Inflammatory macrophage (primary cell): Measurements from ENCODE around the gene TAS1R3.
A peak's percentile ranks its signal among the peaks of the same experiment; 100 is the strongest.

Source experiments
- DNase-seq, 2 donors: peaks; one replicate each; pipeline ENCODE4 v3.0.0-alpha.2; 2020 to 2022
- total RNA-seq, 18 experiments: gene quantifications; one replicate each; lab custom pipeline; 2026; ENCODE audit warnings: mixed read lengths in 6 of 18, inconsistent platforms in 2 of 18; lab: John Stamatoyannopoulos, UW

The TAS1R3 gene
- 0.06 to 0.65 (median 0.25) reads per million in 18 experiments for total RNA-seq

DNA sequence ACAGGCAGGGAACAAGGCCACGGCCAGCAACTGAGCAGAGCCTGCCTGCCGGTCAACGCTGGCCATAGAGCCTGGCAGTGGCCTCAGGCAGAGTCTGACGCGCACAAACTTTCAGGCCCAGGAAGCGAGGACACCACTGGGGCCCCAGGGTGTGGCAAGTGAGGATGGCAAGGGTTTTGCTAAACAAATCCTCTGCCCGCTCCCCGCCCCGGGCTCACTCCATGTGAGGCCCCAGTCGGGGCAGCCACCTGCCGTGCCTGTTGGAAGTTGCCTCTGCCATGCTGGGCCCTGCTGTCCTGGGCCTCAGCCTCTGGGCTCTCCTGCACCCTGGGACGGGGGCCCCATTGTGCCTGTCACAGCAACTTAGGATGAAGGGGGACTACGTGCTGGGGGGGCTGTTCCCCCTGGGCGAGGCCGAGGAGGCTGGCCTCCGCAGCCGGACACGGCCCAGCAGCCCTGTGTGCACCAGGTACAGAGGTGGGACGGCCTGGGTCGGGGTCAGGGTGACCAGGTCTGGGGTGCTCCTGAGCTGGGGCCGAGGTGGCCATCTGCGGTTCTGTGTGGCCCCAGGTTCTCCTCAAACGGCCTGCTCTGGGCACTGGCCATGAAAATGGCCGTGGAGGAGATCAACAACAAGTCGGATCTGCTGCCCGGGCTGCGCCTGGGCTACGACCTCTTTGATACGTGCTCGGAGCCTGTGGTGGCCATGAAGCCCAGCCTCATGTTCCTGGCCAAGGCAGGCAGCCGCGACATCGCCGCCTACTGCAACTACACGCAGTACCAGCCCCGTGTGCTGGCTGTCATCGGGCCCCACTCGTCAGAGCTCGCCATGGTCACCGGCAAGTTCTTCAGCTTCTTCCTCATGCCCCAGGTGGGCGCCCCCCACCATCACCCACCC is at the start of gene TAS1R3:
TSS of gene TAS1R3 (plus strand) at position 213 of the 898 bp plus-strand sequence. CDS start at position 279, 66 bp downstream.
- no peak for DNase-seq

DNA sequence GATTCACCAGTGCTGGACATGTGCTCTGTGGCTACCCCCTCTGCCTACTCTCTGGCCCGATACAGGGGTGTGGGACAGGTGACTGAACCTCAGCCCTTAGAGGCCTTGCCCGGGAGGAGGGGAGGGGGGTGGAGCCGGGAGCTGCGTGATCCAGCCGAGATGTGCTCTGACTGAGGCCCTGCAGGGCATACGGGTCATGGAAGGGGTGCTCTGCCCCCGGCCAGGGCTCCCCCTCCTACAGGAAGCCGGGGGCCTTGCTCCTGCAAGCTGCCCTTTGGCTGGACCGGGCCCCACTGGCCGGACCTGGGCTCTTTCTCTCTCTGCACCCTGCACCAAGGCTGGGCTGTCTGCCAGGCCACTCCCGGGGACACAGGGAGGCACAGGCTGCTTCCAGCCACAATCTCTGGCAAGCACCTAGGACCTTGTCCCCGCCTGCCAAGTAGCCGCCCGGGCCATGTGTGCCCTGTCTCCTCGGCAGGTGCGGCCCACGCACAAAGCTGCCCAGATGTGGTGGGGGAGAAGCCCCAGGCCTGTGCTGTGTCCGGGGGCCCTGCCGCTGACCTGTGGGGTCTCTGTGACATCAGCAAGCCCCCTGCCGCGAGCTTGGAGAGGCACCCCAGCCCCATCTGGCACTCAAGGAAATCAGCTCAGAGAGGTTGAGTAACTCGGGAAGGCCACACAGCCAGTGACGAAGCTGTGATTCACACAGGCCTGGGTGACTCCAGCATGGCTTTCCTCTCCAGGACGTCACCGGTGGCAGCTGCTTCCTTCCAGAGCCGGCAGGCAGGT is 49.4 kb upstream of the TAS1R3 start:
- peak in 1 of 2 donors; percentile 32 for DNase-seq

DNA sequence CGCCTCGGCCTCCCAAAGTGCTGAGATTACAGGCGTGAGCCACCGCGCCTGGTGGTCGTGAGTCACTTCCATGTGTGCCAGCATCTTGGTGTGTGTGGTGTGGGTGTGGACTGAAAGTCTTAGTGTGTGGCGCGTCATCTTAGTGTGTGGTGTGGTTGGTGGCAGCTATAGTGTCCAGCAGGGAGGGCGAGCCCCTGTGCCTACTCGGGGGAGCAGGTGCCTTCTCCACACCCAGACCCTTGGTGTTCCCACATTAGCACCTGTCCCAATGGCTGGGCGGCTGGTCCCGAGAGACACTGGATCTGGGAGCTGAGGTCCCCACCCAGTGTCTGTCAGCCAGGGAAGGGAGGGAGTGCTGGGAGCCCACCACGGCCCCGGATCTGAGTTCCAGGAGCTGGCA is 48.1 kb upstream of the TAS1R3 start:
- peak; percentile 9 to 44 for DNase-seq

DNA sequence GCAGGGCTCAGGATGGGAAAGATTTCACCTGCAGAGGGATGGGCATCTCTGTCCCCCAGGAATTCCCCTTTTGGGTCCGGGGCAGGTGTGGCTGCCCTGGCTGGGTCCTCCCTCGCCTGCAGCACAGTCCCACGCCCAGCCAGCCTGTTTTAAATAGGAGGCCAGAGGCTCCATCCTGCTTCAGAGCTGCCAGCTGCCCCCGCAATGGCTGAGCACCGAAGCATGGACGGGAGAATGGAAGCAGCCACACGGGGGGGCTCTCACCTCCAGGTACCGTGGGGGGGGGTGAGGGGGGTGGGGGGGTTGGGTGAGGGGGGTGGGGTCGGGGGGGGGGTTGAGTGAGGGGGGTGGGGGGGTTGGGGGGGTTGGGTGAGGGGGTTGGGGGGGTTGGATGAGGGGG is 47.3 kb upstream of the TAS1R3 start:
- DNase-seq = no peak

DNA sequence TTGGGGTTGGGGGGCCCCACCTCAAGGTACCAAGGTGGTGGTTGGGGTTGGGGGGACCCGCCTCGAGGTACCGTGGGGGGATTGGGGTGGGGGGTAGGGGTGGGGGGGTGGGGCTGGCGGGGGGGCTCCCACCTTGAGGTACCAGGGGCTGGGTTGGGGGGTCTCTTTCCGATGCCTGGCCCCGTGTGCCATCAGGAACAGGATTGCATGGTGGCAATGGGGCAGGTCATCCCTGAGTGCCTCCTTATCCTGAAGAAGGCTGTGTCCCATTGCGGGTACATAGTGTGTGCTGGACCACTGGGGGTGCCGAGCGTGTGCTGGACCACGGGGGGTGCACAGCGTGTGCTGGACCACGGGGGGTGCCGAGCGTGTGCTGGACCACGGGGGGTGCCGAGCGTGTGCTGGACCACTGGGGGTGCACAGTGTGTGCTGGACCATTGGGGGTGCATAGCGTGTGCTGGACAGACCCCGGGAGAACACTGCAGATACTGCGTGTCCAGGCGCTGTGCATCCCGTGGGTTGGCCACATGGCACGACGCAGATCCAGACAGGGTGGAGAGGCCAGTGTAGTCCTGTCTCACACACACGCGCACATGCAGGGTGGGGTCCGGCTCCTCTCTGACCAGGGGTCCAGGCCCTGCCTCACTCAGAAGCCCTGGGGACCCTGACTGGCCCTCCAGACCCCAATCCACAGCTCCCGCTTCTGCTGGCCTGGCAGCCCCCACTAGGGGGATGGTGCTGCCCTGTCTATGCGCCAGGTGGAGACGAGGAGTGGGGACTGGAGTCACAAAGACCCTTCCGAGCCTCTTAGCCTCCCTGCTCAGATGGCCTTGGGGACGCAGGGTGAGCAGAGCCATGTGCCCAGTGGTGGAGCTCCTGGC is 46.6 kb upstream of the TAS1R3 start:
- no peak for DNase-seq

DNA sequence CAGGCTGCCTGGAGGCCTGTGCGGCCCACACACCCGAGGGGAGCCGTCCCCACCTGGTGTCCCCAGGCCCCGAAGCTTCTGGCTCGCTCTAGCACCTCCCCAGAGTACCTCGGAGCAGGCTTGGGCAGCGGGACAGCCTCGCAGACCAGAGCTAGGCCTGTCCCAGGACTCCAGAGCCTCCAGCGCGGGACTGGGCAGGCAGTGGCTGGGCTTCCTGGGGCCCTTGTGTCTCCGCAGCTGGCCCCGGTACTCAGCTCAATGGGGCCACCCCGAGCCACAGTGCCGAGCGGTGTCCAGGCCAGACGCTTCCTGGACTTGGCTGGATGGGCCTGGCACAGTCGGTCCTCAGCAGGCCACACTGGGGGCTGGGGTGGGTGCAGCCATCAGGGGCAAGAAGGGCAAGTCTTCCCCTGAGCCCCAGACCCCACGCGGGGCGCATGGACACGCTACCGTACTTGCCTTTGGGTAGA is 45.9 kb upstream of the TAS1R3 start:
- DNase-seq = no peak

DNA sequence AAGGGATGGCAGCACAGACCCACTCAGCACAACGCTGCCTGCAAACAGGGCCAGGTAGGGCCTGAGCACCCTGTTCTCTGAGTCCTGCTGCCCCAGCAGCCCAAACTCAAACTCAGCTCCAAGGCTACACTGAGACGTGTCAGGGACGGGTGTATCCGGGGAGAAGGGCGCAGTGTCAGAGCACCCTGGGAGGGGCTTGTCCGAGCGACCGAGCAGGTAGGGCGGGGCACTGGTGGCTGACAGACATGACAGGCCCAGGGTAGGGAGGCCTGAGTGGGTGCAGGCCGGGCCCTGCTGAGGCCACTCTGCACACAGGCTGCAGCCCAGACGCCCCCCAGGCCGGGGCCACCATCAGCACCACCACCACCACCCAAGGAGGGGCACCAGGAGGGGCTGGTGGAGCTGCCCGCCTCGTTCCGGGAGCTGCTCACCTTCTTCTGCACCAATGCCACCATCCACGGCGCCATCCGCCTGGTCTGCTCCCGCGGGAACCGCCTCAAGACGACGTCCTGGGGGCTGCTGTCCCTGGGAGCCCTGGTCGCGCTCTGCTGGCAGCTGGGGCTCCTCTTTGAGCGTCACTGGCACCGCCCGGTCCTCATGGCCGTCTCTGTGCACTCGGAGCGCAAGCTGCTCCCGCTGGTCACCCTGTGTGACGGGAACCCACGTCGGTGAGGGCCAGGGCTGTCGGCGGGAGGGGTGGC is 45.3 kb upstream of the TAS1R3 start:
- no peak for DNase-seq

DNA sequence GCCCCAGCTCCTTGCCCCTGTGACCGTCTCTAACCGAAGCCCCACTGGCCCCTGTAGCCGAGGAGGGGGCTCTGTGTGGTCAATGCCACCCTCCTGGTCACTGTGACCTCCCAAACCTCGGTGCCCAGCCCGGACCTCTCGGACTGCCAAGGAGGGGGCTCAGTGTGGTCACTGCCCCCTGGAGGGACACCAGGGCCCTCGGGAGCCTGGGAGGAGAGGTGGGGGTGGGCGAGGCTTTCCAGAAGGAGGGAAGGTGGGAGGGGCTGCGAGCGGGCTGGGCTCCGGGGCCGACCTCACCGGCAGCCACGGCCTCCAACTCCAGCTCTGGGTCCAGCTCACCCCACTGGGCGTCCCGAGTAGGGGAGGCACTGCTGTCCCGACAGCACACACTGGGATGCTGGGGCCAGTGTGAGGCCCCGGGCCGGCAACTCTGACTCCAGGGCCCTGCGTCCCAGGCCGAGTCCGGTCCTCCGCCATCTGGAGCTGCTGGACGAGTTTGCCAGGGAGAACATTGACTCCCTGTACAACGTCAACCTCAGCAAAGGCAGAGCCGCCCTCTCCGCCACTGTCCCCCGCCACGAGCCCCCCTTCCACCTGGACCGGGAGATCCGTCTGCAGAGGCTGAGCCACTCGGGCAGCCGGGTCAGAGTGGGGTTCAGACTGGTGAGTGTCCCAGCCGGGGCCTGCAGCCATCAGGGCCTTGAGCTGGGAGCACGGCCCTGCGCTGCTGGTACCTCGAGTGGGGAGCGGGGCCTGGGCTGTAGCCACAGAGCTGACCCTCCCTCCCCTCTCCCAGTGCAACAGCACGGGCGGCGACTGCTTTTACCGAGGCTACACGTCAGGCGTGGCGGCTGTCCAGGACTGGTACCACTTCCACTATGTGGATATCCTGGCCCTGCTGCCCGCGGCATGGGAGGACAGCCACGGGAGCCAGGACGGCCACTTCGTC is 44.5 kb upstream of the TAS1R3 start:
- DNase-seq = no peak

DNA sequence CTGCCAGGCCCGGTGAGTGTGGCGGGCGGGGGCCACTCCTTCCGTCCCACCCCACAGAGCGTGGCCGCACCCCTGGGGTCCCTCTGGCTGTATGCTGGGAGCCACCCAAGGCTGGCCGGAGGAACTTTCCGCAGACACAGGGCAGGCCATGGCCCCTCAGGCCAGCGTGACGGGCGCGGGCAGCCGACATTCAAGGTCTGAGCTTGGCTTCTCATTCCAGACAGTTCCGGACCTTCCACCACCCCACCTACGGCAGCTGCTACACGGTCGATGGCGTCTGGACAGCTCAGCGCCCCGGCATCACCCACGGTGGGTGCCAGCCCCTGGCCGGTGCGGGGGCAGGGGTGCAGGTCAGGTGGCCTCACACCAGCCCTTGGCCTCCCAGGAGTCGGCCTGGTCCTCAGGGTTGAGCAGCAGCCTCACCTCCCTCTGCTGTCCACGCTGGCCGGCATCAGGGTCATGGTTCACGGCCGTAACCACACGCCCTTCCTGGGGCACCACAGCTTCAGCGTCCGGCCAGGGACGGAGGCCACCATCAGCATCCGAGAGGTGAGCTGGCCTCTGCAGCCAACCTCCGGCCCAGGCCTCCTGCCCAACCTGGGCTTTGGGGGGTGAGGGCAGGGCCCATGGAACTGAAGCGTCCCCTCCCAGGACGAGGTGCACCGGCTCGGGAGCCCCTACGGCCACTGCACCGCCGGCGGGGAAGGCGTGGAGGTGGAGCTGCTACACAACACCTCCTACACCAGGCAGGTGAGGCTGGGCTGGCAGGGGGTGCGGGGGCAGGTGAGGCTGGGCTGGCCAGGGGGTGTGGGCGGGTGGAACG is 43.6 kb upstream of the TAS1R3 start:
- DNase-seq = no peak

DNA sequence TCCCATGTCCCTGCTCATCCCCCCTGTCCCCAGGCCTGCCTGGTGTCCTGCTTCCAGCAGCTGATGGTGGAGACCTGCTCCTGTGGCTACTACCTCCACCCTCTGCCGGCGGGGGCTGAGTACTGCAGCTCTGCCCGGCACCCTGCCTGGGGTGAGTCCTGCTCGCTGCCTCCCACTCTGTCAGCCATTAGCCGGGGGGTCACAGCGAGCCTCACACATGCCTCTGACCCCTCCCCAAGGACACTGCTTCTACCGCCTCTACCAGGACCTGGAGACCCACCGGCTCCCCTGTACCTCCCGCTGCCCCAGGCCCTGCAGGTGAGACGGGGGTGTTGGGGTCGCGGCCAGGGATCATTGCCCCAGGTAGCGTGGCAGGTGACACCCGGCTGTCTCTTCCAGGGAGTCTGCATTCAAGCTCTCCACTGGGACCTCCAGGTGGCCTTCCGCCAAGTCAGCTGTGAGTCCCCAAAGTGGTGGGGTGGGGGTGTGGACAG is 40.8 kb upstream of the TAS1R3 start:
- DNase-seq = peak; percentile 50 to 65

DNA sequence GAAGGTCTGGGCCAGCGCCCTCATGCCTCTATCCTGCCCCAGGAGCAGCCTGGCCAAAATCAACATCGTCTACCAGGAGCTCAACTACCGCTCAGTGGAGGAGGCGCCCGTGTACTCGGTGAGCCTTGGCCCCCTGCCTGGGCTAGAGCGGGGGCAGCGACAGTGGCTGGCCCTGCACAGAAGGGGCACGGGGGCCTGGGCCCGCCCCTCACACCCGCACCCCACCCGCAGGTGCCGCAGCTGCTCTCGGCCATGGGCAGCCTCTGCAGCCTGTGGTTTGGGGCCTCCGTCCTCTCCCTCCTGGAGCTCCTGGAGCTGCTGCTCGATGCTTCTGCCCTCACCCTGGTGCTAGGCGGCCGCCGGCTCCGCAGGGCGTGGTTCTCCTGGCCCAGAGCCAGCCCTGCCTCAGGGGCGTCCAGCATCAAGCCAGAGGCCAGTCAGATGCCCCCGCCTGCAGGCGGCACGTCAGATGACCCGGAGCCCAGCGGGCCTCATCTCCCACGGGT is 40.0 kb upstream of the TAS1R3 start:
- DNase-seq = no peak

DNA sequence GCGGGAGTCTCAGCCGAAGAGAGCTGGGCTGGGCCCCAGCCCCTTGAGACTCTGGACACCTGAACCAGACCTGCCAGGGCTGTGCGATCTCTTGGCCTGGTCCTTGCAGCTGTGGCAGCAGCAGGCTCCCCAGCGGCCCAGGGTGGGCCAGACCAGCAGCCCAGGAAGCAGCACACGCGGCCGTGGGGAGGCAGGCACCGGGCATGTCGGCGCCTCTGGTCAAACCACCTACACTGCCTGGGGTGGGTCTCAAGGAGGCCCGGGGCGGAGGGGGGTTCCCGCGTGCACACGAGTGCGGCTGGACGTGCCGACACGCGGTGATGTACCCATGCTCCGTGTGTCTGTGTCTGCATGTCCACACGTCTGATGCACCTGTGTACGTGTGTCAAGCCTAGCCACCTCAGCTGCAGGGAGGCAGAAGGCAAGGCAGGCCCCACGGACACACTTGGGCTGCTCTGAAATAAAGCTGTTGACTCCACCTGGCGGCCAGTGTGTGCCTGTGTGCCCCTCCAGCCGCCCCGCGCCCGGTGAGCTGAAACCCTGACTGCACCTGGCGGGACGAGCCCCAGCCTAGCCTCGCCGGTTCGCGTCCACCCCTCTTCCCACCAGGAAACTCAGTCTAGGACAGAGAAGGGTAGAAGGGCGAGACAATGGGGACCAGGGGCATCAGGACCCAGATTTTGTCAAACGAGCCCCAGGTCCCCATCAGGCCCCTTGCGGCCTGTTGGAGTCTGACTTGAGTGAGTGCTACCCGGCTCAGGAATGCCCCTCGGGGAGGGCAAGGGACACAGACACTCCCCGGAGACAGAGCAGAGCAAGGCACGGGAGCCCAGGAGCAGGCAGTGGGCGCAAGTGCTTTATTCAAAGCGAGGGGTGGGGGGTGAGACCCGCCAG is 39.3 kb upstream of the TAS1R3 start:
- DNase-seq = peak; percentile 17 to 27

DNA sequence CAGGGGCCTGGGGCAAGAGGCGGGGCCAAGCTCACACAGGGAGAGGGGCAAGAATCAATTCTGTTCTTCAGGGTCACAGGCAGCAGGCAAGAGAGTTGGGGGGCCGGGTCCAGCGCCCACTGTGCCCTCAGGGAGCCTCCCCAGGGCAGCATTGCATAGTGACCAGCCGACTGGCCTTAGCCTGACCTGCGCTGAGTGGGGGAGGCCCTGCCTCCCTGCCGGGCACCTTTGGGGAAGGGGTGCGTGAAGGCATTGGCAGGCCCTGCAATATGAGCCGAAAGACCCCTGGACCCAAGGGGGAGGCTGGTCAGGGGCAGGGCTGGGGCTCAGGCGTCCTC is 38.7 kb upstream of the TAS1R3 start:
- no peak for DNase-seq

DNA sequence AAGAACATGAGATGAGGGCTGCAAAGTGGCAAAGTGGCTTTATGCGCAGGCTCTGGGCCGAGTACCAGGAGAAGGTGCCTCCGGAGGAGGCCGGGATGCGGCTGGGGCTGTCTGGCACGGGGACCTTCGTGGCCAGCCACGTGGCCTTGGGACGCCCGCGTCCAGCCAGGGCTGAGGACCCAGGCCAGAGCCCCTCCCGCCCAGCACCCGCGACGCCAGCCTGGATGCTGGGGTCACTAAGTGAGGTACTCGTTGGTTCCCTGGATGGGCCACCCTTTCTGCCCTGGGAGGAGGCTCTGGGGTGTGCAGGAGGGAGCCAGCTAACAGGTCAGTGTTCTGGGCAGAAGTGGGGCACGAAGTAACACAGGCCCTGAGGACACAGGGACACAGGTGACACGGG is 38.2 kb upstream of the TAS1R3 start:
- no peak for DNase-seq

DNA sequence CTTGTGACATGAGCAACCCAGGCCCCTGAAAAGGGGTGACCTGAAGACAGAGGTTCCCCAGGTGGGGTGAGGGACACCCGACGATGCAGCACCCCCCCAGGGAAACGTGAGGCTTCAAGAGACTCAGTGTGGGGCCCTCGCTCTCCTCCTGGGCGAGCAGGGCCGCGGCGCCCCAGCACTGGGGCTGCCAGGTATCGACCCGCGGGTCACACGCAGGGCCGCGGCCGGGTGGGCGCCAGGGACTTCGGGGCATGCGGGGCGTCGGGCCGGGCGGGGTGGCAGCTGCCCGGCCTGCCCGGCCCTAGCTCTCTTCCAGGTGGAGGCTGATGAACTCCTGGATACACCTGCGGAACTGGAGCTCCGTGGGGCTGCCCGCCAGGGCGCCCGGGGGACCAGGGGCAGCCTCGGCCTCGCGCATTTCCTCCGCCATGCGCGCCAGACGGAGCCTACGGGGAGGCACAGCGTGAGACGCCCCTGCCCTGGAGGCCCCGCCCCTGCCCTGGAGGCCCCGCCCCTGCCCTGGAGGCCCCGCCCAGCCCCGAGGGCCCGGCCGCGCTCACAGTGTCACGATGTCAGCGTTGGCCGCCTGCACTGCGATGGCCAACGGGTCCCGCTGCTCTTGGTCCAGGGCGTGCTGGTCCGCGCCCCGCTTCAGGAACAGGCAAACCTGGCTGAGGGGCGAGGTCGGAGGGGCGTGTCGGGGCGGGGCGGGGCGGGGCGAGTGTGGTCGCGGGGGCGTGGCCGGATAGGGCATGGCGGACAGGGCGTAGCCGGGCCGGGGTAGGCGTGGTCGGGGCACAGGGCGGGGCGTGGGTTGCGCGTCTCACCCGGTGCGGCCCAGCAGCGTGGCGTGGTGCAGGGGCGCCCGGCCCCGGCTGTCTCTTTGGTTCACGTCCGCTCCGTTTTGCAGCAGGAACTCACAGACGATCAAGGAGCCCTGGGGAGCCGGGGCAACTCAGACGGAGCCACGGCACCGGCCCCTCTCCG is 37.5 kb upstream of the TAS1R3 start:
- no peak for DNase-seq

DNA sequence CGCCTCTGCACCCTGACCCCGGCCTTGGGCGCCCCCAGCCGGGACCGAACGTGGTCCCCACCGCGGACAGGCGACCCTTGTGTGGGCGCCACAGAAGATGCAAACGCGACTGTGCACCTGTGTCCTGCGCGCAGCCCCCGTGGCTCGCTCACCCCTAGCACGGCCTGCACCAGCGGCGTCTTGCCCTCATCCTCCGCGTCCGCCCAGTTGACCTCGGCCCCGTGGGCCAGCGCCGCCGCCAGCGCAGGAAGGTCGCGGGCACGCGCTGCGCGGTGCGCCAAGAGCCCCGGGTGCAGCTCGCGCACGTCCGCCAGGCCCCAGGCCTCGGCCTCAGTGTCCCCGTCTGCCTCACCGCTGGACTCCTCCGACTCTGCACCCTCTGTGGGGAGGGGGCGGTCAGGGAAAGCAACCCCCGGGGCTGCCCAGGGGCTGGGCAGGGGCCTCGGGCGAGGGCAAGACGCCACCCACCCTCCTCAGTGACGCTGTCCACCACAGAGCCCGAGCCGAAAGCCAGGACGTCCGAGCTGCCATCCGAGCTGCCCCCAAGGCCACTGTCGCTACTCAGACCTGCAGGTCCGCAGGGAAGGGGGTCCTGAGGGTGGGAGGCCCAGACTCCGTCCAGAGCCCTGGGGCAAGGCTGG is 36.7 kb upstream of the TAS1R3 start:
- DNase-seq = no peak
